Urothelium cell line (cell line): Measurements from ENCODE around the gene ANXA2R.
"Not testable (repeated sequence)": the region's sequence is repeated elsewhere in the genome, so short reads cannot be mapped to it uniquely, and the experiment has no call there.

Source experiments
- DNase-seq: peaks from one replicate; pipeline ENCODE4 v3.0.0; 2011; ENCODE audit warnings: low spot score, mixed read lengths
- FAIRE-seq: peaks from 2 replicates; lab custom pipeline; 2011; peaks lifted over from hg19 to GRCh38; lab: Jason Lieb, UNC

Gene ANXA2R

DNA sequence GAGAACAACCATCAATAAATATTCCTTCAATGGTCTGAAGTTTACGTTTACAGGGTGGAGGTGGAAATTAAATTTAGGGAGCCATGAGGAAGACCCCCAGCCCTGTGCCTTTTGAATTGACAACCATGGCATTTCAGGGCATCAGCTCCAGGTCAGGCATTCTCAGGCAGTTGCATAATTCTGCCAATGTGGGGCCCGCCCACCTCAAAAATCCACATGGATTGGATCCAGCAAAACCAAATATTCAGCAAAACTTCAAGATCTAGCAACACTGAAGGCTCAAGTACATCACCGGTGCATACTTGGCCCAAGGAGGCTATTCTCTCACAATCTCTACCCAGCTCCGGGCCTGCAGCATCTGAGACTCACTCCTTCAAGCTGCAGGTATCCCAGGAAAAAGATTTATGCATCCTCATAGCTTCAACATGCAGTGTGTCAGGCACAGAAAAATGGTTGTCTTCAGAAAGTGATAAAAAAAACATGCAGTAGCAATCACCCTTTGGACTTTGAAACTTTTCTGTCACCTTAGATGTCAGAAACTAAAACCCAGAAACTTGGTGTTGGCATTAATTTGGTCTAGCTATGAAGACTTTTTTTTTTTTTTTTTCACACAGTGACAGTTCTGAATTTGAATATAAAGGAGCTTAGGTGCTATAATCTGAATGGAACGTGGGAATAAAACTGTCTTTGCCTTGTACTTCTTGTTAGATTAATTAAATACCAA lies 21.4 kb upstream of the ANXA2R start:
- FAIRE-seq: no peak
- DNase-seq: no peak

DNA sequence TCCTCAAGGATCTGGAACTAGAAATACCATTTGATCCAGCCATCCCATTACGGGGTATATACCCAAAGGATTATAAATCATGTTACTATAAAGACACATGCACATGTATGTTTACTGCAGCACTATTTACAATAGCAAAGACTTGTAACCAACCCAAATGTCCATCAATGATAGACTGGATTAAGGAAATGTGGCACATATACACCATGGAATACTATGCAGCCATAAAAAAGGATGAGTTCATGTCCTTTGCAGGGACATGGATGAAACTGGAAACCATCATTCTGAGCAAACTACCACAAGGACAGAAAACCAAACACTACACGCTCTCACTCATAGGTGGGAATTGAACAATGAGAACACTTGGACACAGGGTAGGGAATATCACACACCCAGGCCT lies 19.9 kb upstream of the ANXA2R start:
- not testable (repeated sequence) for FAIRE-seq

DNA sequence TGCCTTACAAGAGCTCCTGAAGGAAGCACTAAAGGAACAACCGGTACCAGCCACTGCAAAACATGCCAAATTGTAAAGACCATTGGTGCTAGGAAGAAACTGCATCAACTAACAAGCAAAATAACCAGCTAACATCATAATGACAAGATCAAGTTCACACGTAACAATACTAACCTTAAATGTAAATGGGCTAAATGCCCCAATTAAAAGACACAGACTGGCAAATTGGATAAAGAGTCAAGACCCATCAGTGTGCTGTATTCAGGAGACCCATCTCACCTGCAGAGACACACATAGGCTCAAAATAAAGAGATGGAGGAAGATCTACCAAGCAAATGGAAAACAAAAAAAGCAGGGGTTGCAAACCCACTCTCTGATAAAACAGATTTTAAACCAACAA lies 15.0 kb upstream of the ANXA2R start:
- not testable (repeated sequence) for DNase-seq, FAIRE-seq

More for the DNA sequence above, 19.9 kb upstream of the ANXA2R start:
- DNase-seq: not testable (repeated sequence)

DNA sequence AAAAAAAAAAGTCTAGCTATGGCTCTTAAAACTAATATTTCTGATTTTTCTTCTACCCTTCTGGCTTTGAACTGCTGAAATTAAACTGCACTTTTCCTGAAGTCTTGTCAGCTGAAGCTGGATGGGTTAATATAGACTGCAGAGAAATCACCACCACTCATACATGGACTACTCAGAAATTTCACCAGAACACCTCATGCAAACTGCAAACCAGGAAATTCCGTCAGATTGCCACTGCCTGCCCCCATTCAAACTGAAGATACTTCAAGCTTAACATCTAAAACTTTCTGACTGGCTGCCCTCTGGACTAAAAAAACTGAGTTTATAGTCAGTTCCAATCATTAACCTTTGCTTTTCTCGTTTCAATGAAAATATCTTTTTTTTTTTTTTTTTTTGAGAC lies 11.6 kb upstream of the ANXA2R start:
- FAIRE-seq: no peak
- no peak for DNase-seq

DNA sequence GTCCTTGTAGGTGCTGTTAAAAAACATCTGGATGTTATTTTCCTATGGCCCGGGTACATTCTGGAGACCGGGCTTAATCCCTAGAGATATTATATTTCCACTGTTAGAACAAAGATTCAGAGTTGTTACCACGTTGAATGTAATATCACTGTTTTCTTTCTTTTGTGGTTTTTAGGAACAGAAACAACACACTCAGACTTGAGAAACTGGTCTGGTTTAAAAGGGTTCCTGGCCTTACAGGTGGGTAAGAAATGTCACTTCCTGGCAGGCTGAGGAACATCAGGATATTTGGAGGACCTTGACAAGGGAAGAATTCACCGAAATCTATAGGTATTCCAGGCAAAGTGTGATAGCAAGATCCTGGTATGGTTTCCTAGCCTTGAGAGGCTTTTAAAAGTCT lies 10.3 kb upstream of the ANXA2R start:
- FAIRE-seq (no peak), DNase-seq (no peak)

DNA sequence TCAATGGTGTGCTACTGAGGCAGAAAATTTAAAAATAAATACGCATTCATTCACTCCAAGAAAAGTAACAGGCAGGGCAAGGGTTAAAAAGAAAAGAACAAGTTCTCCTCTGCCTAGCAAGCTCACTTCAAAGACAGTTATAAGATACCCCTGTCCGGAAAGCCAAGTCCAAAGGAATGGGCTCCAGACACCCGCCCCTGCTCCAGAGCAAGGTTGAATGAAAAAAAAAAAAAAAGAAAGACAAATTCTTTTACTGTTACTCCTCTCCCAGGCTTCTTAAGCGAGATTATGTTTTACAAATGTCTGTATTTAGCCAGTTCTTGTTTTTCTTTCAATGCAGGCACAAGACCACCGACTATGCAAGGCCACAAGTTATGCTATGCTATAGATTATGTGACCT lies 9.1 kb upstream of the ANXA2R start:
- DNase-seq (no peak), FAIRE-seq (no peak)

DNA sequence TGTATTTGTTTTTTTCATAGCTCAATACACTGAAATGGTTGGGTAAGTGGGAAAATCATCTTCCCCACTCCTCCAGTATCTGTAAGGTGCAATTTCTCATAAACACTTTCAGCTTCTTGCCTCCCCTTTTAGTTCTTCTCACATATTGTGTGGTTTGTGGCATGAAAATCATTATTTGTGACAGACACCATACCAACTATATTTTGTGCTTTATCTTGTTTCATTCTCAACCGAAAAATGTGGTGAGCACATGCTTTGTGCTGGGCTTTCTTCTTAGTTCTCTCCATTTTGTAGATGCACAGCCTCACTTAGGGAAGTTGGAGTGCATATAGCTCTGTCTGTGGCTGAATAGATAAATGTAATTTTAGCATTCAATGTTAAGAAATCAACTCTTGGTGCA lies 6.4 kb upstream of the ANXA2R start:
- FAIRE-seq (no peak), DNase-seq (no peak)

DNA sequence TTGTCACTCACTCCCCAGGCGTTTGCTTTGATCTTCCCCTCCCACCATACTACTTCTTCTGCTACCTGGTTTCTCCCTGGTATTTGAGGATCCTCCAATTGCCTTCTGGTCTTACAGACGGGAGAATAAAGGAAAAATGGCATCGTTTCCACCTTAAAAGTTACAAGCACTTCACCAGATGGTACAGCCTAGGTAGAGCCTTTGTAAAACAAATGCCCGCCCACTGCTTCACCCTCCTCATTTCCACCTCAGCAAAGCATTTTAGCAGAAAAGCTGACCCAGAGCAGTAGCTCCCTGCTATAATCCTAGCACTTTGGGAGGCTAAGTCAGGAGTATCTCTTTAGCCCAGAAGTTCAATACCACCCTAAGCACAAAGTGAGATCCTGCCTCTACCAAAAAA lies 5.1 kb upstream of the ANXA2R start:
- no peak for FAIRE-seq
- DNase-seq: no peak

DNA sequence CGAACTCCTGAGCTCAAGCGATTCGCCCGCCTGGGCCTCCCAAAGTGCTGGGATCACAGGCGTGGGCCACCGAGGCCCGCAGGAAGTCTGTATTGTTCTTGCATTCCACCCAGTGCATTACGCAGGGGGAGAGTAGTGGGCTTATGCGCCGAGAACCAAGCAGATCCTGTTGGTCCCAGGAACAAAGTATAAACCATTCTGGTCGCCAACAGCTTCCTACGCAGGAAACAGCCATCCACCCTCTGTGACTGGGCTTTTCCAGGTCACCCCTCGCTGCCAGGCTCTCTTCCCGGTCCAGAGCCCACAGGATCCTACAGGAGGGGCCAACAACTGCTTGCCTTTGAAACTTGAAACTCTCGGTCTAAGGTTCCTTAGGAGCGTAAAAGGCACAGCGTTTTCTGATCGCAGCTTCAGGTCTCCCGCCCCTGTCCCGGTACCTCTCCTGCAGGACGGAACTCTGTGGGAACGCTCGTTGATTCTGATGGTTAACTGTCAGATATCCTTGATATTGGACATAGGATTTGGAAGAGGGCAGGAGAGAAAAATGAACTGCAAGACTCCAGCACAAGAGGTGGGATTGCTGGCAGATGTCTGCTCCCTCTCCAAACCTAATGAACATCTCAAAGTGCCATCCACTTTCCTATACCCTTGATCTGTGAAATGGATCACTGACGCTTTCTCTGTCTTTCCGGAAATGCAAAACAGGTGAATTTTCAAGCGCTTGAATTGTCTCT lies 4.2 kb upstream of the ANXA2R start:
- DNase-seq (no peak), FAIRE-seq (no peak)

DNA sequence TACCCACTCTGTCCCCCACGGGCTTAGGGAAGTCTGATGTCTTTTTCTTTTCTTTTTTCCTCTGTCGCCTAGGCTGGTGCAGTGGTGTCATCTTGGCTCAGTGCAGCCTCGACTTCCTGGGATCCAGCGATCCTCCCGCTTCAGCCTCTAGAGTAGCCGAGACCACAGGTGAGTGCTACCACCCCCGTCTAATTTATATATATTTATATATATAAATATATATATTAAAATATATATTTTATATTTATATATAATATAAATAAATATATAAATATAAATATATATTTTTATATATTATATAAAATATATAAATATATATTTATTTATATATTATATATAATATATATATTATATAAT lies 3.3 kb upstream of the ANXA2R start:
- no peak for FAIRE-seq

DNA sequence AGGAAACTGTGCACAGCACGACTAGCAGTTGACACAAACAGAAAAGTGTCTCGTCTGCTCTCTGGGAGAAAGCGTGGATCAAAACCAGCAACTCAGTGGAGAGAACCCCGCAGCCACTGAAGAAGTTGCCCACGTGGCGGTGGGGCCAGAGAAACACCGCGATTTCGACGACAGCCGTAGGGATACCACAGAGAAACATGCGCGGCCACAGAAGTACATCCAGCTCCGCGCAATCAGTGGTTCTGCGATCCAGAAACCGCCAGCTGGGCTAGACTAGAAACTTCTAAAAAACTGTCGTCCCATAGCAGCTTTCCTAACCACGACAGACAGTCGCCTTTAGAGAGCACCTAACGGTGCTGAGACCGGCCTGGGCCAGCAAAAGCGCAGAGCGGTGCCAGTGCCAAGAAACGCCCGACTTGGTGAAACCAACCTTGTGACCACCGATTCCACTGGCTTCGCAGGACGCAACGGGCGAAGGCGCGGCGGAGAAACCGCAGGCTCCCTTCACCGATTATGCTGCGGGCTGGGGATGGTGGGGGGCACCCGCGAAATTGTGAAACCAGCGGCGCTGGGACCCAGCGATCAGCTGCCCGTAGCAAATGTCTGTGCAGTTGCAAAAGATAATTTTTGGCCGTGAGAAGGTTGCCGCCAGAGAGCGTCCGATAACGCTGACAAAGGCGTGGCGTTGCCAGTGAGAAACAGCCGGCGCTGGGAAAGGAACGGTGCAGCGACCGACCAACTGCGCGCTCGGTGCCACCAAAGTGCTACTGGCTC lies 2.7 kb upstream of the ANXA2R start:
- FAIRE-seq (no peak), DNase-seq (no peak)

More for the DNA sequence above, 3.3 kb upstream of the ANXA2R start:
- no peak for DNase-seq

DNA sequence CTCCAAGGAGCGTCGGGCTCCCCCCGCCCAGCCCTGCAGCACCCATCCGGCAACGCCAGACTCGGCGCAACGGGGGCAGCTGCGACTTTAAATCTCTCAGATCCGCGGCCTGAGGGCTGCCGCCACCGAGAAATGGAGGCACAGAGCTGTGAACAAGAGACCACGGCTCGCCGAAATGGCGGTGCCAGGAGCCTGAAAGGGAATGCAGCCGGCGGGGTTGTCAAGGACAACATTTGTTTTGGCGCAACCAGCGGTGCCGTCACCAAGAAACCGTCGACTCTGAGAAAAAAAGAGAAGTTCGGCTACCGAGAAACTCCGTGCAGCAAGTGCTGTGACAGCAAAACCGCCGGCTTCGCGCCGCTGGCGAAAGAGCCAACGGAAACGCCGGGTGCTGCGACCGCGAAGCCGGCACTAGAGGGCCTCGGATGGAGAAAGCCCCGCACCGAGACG lies 2.1 kb upstream of the ANXA2R start:
- DNase-seq (no peak), FAIRE-seq (no peak)

DNA sequence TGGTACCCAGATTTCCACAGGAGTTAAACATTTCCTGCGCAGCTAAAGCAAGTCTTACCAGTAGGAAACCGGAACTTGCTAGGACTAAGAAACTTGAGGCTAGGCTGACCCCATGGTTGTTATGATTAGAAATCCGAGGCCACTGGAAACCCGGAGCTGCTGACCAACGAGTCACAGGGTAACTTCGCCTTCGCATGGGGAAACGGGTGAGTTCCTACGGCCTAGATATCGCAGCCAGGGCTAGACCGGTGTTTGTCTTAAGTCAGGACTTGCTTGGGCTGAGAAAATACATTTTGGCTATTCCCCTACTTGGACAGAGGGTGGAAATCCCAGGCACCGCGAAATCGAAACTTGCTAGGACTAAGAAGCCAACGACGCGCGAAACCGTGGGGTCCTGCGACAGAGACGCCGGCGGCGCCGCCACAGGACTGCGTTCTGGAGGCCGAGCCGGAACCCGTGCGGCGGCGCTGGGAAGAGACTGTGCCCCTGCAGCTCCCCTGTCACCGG lies 1.6 kb upstream of the ANXA2R start:
- DNase-seq (no peak), FAIRE-seq (no peak)

DNA sequence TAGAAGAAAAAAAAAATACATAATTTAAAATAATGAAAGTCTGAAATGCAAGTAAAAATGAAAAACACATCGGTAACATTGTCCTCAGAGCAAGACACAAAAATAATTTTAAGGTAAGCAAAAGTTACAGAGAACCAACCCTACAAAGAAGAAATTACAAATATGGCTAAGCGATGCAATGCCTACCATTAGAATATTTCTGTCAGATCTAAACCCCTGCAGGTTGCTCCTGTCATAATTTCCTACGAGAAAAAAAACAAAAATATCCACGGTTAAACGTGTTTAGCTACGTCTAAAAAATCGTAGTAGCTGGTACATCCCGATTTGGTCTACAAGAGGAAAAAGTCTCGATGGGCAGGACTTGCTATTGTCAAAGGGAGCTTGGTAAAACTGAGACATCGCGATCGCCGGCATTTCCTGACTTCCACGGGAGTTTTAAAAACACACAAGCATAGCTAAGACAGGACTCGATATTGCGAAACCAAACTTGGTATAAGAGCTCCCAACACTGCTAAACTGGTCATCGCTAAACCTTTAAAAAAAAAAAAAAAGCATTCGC lies 1.1 kb upstream of the ANXA2R start:
- DNase-seq (no peak), FAIRE-seq (no peak)

DNA sequence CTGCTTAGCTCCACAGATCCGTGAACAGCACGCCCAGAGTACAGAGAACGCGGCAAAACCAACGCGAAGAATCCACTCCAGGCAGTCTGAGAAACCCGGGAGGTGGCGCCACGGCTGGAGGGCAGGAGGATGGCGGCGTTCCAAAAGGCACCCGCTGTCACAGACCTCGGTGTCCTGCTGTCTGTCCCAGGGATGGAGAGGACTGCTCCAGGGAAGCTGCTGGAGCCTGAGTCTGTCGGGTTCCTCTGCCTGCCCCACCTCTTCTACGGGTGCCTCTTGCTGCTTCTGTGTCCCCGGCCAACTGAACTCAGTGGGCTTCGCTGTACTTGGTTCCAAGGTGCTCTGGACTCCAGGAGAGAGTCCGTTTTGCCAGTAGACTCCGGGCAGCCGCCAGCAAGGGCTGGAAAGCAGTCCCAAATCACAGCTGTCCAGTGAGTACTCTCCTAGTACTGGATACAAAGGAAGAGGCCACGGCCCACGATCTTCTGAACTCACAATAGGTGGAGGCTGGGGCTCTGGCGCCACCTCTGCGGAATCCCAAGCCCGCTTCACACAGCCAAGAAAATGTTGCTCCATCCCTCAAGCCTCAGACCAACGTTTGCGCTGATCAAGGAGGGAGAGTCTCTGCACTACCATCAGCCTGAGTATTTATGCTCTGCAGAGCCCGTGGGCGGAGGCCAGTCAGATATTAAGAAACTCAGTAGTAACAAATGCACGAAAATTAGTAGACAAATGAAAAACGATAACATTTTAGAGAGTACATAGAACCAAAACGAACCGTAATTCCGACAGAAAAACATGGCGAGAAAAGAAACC lies 440 bp downstream of the ANXA2R start:
- FAIRE-seq: no peak
- DNase-seq: no peak

DNA sequence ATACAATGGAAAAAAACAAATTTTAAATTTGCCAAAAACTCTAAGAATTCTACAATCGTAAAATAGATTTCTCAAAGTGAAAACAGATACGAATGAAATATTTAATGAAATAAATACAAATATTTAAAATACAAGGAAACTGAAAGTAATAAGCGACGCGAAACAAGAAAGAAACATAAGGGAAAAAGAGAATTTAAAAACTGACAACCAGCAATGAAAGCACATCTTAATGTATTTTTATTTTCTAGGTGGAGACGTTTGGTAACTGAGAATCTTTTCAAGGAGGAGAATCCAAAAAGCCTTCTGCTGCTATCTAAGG lies 1.0 kb downstream of the ANXA2R start:
- FAIRE-seq (no peak), DNase-seq (no peak)

DNA sequence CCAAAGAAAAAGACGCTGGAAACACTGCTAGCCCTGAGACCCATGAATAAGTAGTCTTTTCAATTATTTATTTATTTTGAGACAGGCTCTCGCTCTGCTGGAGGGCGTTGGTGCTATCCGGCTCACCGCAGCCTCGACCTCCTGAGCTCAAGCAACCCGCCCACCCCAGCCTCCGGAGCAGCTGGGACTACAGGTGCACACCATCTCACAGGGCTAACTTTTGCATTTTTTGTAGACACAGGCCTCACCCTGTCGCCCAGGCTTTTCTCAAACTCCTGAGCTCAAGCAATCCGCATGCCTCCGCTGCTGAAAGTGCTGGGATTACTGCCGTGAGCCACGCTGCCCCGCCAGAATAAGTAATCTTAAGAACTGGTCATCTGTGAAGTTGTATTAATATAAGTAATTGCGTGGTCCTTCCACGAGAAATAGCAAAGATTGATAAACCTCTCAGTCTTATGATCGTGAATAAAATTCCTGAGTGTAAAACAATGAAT lies 1.6 kb downstream of the ANXA2R start:
- DNase-seq: no peak
- no peak for FAIRE-seq

DNA sequence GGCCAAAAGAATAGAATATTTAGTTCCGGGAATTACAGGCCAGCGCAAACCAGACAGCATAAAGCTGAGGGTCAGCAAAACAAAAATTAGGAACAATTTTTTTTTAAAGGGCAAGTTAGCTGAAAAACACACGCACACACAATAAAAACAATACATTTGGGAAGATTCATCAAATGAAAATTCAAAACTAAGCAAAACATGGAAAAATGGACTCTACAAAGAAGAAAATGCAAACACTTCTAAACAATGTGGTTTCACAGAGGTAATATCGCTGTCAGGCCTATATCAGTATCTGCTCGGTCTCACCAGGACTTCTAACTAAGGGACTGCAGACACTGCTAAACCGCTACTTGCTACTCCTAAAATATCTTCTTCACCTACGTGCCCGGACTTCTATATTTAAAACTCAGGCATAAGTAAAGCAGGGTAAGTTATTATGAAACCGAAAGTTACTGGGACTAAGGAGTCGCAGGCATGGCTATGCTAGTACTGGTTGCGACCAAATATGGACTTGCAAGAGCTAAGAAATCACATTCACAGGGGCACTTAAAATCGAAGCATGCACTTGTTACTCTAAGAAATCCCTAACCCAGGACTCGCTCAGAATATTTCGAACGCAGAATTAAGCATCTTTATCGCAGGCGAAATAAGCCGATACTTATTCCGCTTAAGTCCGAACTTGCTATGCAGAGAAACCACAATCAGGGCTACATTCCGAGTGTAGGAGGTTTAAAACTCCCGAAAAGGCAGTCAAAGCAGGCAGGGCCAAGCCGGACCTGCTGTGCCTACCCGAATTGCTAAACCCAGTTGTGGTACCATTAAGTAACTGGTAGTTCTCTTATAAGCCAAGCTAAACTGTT lies 2.3 kb downstream of the ANXA2R start:
- FAIRE-seq: no peak
- no peak for DNase-seq

DNA sequence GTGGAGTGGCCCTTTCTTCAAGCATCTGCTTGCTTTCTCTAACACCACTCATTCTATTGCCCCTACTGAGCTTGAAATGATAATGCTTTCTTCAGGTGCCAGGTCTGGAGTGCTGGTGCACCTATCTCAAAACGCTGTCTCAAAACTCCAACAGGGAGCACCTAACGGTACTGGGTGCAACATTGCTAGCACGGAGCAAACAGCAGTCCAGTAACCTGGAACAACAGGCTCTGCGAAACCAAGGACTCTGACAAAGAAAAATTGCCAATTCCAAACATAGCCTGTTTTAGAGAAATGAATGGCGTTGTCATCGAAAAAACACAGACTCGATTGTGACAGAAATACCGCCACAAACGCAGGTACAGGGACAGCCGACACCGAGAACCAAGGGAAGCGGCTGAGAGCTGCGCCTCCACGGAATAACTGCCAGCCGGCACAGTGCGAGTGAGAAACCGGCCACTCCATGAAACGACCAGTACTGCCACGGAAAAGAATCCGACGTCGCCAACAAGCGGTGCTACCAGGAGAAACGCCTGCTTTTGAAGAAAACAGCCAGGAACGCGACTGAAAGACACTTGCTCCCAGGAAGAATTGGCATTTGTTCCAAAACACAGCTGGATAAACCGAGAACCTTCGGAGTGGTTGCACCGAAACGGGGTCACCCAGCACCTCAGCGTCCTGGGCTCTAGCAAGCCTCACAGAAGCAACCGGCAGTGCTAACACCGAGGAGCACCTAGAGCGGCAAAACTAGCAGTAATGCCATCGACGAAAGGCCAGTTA lies 3.1 kb downstream of the ANXA2R start:
- no peak for DNase-seq
- no peak for FAIRE-seq
